ENCODE measurements around the gene MPHOSPH8.

DNA sequence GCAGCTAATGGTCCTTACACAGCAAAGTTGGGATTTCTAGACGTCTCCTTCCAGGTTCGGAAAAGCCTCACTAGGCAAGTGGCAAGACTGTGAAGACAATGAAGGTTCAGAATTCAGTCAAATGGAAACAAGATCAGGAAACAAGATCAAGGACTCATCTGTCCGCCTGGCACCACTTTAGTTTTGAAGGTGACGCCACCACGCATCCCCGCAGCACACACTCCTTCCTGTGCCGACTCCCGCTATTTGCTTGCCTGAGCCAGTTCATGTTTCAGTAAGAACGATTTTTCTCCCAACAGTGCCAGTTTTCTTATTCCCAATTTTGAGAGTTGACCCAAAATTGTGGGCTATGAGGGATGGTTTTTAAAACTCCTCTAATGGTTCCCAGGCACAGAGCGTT lies 41.4 kb downstream of the MPHOSPH8 start:
- TF ChIP-seq, protein P1, sequence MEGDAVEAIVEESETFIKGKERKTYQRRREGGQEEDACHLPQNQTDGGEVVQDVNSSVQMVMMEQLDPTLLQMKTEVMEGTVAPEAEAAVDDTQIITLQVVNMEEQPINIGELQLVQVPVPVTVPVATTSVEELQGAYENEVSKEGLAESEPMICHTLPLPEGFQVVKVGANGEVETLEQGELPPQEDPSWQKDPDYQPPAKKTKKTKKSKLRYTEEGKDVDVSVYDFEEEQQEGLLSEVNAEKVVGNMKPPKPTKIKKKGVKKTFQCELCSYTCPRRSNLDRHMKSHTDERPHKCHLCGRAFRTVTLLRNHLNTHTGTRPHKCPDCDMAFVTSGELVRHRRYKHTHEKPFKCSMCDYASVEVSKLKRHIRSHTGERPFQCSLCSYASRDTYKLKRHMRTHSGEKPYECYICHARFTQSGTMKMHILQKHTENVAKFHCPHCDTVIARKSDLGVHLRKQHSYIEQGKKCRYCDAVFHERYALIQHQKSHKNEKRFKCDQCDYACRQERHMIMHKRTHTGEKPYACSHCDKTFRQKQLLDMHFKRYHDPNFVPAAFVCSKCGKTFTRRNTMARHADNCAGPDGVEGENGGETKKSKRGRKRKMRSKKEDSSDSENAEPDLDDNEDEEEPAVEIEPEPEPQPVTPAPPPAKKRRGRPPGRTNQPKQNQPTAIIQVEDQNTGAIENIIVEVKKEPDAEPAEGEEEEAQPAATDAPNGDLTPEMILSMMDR (IDR thresholded peaks at IDR 0.05; ENCODE audit: low read depth, low read length, poor library complexity, severe bottlenecking) = no peak
- no peak for TF ChIP-seq EZH2phosphoT487 (IDR thresholded peaks at IDR 0.05; ENCODE audit: borderline replicate concordance, low read length)

All from DOHH2 (cell line).